Right forelimb (tissue), 1 donor: Measurements from ENCODE around the gene FLCN.
A peak's percentile ranks its signal among the peaks of the same experiment; 100 is the strongest.
"Not testable (repeated sequence)": the region's sequence is repeated elsewhere in the genome, so short reads cannot be mapped to it uniquely, and the experiment has no call there.

Experiments
- DNase-seq: peaks from one replicate; pipeline ENCODE4 v3.0.0-alpha.2; 2018

The FLCN gene

GRCh38 chr17:17237026-17237799 is at the start of gene FLCN:
Gene FLCN (minus strand): TSS chr17:17237168. CDS start chr17:17228137, 9,031 bp downstream.
- peak; percentile 93 for DNase-seq

GRCh38 chr17:17285951-17286350 is 49.0 kb upstream of the FLCN start:
- DNase-seq, result no peak

GRCh38 chr17:17280613-17281549 is 43.9 kb upstream of the FLCN start, which contains the start of gene COPS3:
Gene COPS3 (minus strand): TSS chr17:17281246. CDS start chr17:17281186, 60 bp downstream.
- peak; percentile 97 for DNase-seq

GRCh38 chr17:17279316-17279715 is 42.3 kb upstream of the FLCN start:
- no peak for DNase-seq

- DNase-seq, result not testable (repeated sequence)
These were observed 40.5 kb upstream of the FLCN start for GRCh38 chr17:17277431-17277830.

- DNase-seq, result no peak
These were observed 39.0 kb upstream of the FLCN start for GRCh38 chr17:17275971-17276370.

GRCh38 chr17:17269926-17270773 is 33.2 kb upstream of the FLCN start:
- DNase-seq, result no peak

- no peak for DNase-seq
These were observed 27.5 kb upstream of the FLCN start for GRCh38 chr17:17264430-17264829.

GRCh38 chr17:17258998-17259397 is 22.0 kb upstream of the FLCN start:
- no peak for DNase-seq

GRCh38 chr17:17258011-17258410 is 21.0 kb upstream of the FLCN start:
- DNase-seq, result no peak

- no peak for DNase-seq
These were observed 19.3 kb upstream of the FLCN start for GRCh38 chr17:17256316-17256715.

GRCh38 chr17:17255689-17256088 is 18.7 kb upstream of the FLCN start:
- not testable (repeated sequence) for DNase-seq

- no peak for DNase-seq
These were observed 17.1 kb upstream of the FLCN start for GRCh38 chr17:17254036-17254435.

GRCh38 chr17:17253406-17253805 is 16.4 kb upstream of the FLCN start:
- no peak for DNase-seq

- DNase-seq, result no peak
These were observed 15.2 kb upstream of the FLCN start for GRCh38 chr17:17252149-17252661.

- no peak for DNase-seq
These were observed 9.9 kb upstream of the FLCN start for GRCh38 chr17:17246879-17247278.

- no peak for DNase-seq
These were observed 6.2 kb upstream of the FLCN start for GRCh38 chr17:17243163-17243562.

GRCh38 chr17:17242246-17242645 is 5.3 kb upstream of the FLCN start:
- DNase-seq, result no peak

- no peak for DNase-seq
These were observed 4.7 kb upstream of the FLCN start for GRCh38 chr17:17241656-17242055.

- DNase-seq, result no peak
These were observed 2.9 kb upstream of the FLCN start for GRCh38 chr17:17239832-17240231.

- no peak for DNase-seq
These were observed 508 bp downstream of the FLCN start for GRCh38 chr17:17236295-17237025.
